Measurements from ENCODE around the gene NHSL1.

The NHSL1 gene

GRCh38 chr6:138377844-138378243, 121.5 kb downstream of the NHSL1 start, which contains the start of gene SMIM28:
SMIM28 (plus strand) TSS chr6:138377905; CDS start chr6:138378073, 168 bp downstream.
- H3K9me3 ChIP-seq (ENCODE audit: control insufficient read depth, low read length), result no peaks in the 10 kb centered on the region
- no peak within 1 kb of the TSS for H3K4me3 ChIP-seq (ENCODE audit: insufficient read depth, low read depth, low read length, poor library complexity, severe bottlenecking)
- H3K4me1 ChIP-seq (ENCODE audit: control insufficient read depth, insufficient read depth, low read length, poor library complexity, severe bottlenecking), result no peaks in the 10 kb centered on the region
- H3K27ac ChIP-seq (ENCODE audit: insufficient read depth, low read length, poor library complexity, severe bottlenecking), result no peak within 1 kb of the TSS
- DNase-seq, result no peak
- peaks cover 3% of the 10 kb centered on the region for H3K27me3 ChIP-seq (replicated peaks; ENCODE audit: control insufficient read depth, insufficient read depth, low read length, poor library complexity, severe bottlenecking)
- H3K36me3 ChIP-seq (ENCODE audit: control insufficient read depth, insufficient read depth, low read length), result no peaks in the 10 kb centered on the region

DNA sequence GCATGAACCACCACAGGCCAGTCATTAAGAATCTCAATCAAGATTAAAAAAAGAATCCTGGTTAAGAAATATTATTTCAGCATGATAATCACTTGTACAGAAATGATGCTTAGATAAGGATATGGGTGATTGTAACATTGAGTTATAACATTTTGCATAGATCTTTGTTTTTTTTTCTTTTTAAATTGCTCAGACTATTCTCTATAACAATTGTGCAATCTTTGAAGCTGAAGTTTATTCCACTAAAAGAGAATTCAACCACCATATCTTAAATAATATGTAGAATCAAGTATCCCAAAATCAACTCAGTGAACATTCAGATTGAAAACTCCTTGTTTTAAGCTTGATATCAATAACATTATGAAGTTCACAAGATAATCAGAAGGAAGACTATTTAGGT, 122.3 kb downstream of the NHSL1 start:
- no peak overlapping the region for H3K27ac ChIP-seq (ENCODE audit: insufficient read depth, low read length, poor library complexity, severe bottlenecking)

GRCh38 chr6:138374815-138375214, 124.5 kb downstream of the NHSL1 start:
- Histone ChIP-seq H3K4me3 (ENCODE audit: insufficient read depth, low read depth, low read length, poor library complexity, severe bottlenecking) (no peak overlapping the region), H3K36me3 (ENCODE audit: control insufficient read depth, insufficient read depth, low read length) (no peaks in the 10 kb centered on the region), H3K27me3 (replicated peaks; ENCODE audit: control insufficient read depth, insufficient read depth, low read length, poor library complexity, severe bottlenecking) (no peaks in the 10 kb centered on the region), H3K9me3 (ENCODE audit: control insufficient read depth, low read length) (no peaks in the 10 kb centered on the region), H3K4me1 (ENCODE audit: control insufficient read depth, insufficient read depth, low read length, poor library complexity, severe bottlenecking) (no peaks in the 10 kb centered on the region), H3K27ac (ENCODE audit: insufficient read depth, low read length, poor library complexity, severe bottlenecking) (no peak overlapping the region)
- no peak for DNase-seq

More for the DNA sequence above, 122.3 kb downstream of the NHSL1 start:
- Histone ChIP-seq H3K36me3 (ENCODE audit: control insufficient read depth, insufficient read depth, low read length) (no peaks in the 10 kb centered on the region), H3K4me3 (ENCODE audit: insufficient read depth, low read depth, low read length, poor library complexity, severe bottlenecking) (no peak overlapping the region), H3K9me3 (ENCODE audit: control insufficient read depth, low read length) (no peaks in the 10 kb centered on the region), H3K27me3 (replicated peaks; ENCODE audit: control insufficient read depth, insufficient read depth, low read length, poor library complexity, severe bottlenecking) (peaks cover 3% of the 10 kb centered on the region), H3K4me1 (ENCODE audit: control insufficient read depth, insufficient read depth, low read length, poor library complexity, severe bottlenecking) (no peaks in the 10 kb centered on the region)
- no peak for DNase-seq

- H3K36me3 ChIP-seq (ENCODE audit: control insufficient read depth, insufficient read depth, low read length), result no peaks in the 10 kb centered on the region
Measured at GRCh38 chr6:138374230-138374629, 125.1 kb downstream of the NHSL1 start.

DNA sequence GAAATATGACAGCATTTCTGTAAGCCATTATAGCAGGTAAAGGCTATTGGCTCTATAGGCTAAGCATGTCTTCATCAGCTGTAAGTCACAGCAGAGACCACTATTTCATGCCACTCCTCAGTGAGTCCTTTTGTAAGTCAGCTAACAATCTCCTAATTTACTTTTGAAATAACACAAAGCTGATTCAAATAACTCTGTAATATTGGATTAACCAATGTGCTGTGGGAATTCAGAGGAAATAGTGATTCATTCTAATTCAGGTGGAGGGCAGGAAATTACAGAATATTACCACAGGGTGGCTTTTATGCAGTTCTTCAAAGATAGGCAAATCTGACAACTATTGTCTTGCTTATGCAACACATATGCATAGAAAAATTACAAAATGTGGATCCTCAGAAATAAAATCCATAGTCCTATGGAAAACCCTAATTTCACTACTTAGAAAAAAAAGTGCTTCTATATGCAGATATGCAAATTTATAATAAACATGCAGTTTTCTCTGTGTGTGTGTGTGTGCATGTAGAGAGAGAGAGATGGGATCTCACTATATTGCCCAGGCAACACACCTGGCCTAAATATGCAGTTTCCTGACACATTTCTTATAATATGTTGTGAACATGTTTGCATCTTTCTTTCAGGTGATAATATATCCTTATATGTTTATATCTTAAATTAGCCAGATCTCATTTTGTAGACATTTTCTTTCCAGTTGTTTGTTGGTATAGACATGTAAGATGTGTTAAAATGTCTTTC, 126.4 kb downstream of the NHSL1 start:
- Histone ChIP-seq H3K27me3 (replicated peaks; ENCODE audit: control insufficient read depth, insufficient read depth, low read length, poor library complexity, severe bottlenecking) (no peaks in the 10 kb centered on the region), H3K4me1 (ENCODE audit: control insufficient read depth, insufficient read depth, low read length, poor library complexity, severe bottlenecking) (no peaks in the 10 kb centered on the region), H3K36me3 (ENCODE audit: control insufficient read depth, insufficient read depth, low read length) (no peaks in the 10 kb centered on the region), H3K9me3 (ENCODE audit: control insufficient read depth, low read length) (no peaks in the 10 kb centered on the region), H3K4me3 (ENCODE audit: insufficient read depth, low read depth, low read length, poor library complexity, severe bottlenecking) (no peak overlapping the region), H3K27ac (ENCODE audit: insufficient read depth, low read length, poor library complexity, severe bottlenecking) (no peak overlapping the region)
- no peak for DNase-seq

More at GRCh38 chr6:138374230-138374629, 125.1 kb downstream of the NHSL1 start:
- no peak overlapping the region for H3K4me3 ChIP-seq (ENCODE audit: insufficient read depth, low read depth, low read length, poor library complexity, severe bottlenecking)
- no peaks in the 10 kb centered on the region for H3K27me3 ChIP-seq (replicated peaks; ENCODE audit: control insufficient read depth, insufficient read depth, low read length, poor library complexity, severe bottlenecking)
- H3K4me1 ChIP-seq (ENCODE audit: control insufficient read depth, insufficient read depth, low read length, poor library complexity, severe bottlenecking), result no peaks in the 10 kb centered on the region
- H3K9me3 ChIP-seq (ENCODE audit: control insufficient read depth, low read length), result no peaks in the 10 kb centered on the region
- no peak for DNase-seq
- H3K27ac ChIP-seq (ENCODE audit: insufficient read depth, low read length, poor library complexity, severe bottlenecking), result no peak overlapping the region

Measured in effector memory CD4-positive, alpha-beta T cell (primary cell).